Ascending aorta (tissue), 2 donors: ENCODE data around the gene TTPAL. TPM values are rescaled to one million over a fixed set of nuclear protein-coding genes. Genes with fewer than 3 reads are reported as not detected.
A peak's percentile ranks its signal among the peaks of the same experiment; 100 is the strongest.

Experiments
- DNase-seq, 2 donors: peaks; one replicate each; pipeline ENCODE4 v3.0.0-alpha.2; 2019; ENCODE audit warnings: low spot score in 2 of 2
- H3K27ac ChIP-seq, 2 donors: fragments of 200-600 bp; sonication (generic); one replicate each; pipeline ENCODE4 v1.5.1; 2016 to 2017; ENCODE audit warnings: mild to moderate bottlenecking in 1 of 2
- H3K27me3 ChIP-seq: fragments of 200-600 bp; sonication (generic); one replicate; pipeline ENCODE4 v1.5.1; 2017
- H3K36me3 ChIP-seq, 2 donors: fragments of 200-600 bp; sonication (generic); one replicate each; pipeline ENCODE4 v1.5.1; 2016
- H3K4me1 ChIP-seq, 2 donors: fragments of 200-600 bp; sonication (generic); one replicate each; pipeline ENCODE4 v1.5.1; 2016 to 2017; ENCODE audit warnings: mild to moderate bottlenecking in 1 of 2
- H3K4me3 ChIP-seq, 2 donors: fragments of 200-600 bp; sonication (generic); one replicate each; pipeline ENCODE4 v1.5.1; 2016 to 2017; ENCODE audit warnings: mild to moderate bottlenecking in 1 of 2
- H3K9me3 ChIP-seq, 2 donors: fragments of 200-600 bp; sonication (generic); one replicate each; pipeline ENCODE4 v1.5.1; 2016
- intact Hi-C: fragments of 100-400 bp; cut with DNase I; formaldehyde crosslinking; loops from one replicate; pipeline ENCODE4 v1.15.1; 2023
- total RNA-seq: library from RNA; depleted of rRNA; stranded (reverse); fragments of >200 nt; gene quantifications from one replicate; pipeline ENCODE4 v1.1.0, GENCODE V29; 2016
- TF ChIP-seq, protein P1 (sequence below), 3 experiments: fragments of 200-600 bp in 2 of 3; fragments of 450-650 bp in 1 of 3; sonication (generic) in 2 of 3; IDR thresholded peaks; one replicate each; pipeline ENCODE4 v1.5.1; 2016 to 2019; ENCODE audit warnings: antibody characterized with exemption in 3 of 3, mild to moderate bottlenecking in 1 of 3, moderate library complexity in 1 of 3

The TTPAL gene
- total RNA-seq, 1 donor from 2014 or later = 44.9 TPM

DNA sequence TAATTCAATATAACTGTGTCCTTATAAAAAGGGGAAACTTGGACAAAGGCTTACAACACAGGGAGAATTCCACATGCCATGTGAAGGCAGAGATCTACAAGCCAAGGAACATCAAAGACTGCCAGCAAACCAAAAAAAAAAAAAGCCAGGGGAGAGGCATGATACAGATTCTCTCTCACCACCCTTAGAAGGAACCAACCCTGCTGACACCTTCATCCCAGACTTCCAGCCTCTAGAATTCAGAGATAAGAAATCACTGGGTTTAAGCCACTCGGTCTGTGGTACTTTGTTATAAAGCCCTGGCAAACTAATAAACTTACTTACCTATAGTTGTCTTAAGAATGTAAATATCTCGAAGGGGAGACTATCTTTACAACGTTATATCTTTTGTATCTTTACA, 41.8 kb downstream of the TTPAL start:
- H3K36me3 ChIP-seq = peaks cover 10 to 11% of the 10 kb centered on the region in 2 donors
- peaks cover 6 to 39% of the 10 kb centered on the region in 2 donors for H3K4me1 ChIP-seq
- DNase-seq = no peak
- H3K27me3 ChIP-seq = no peaks in the 10 kb centered on the region
- TF ChIP-seq, protein P1, sequence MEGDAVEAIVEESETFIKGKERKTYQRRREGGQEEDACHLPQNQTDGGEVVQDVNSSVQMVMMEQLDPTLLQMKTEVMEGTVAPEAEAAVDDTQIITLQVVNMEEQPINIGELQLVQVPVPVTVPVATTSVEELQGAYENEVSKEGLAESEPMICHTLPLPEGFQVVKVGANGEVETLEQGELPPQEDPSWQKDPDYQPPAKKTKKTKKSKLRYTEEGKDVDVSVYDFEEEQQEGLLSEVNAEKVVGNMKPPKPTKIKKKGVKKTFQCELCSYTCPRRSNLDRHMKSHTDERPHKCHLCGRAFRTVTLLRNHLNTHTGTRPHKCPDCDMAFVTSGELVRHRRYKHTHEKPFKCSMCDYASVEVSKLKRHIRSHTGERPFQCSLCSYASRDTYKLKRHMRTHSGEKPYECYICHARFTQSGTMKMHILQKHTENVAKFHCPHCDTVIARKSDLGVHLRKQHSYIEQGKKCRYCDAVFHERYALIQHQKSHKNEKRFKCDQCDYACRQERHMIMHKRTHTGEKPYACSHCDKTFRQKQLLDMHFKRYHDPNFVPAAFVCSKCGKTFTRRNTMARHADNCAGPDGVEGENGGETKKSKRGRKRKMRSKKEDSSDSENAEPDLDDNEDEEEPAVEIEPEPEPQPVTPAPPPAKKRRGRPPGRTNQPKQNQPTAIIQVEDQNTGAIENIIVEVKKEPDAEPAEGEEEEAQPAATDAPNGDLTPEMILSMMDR (IDR thresholded peaks at IDR 0.05) = no peak
- no peaks in the 10 kb centered on the region for H3K9me3 ChIP-seq
- H3K27ac ChIP-seq = peak overlapping the region in 1 of 2 donors; percentile 94
- H3K4me3 ChIP-seq = no peak overlapping the region
- intact Hi-C loops = no loop called here

DNA sequence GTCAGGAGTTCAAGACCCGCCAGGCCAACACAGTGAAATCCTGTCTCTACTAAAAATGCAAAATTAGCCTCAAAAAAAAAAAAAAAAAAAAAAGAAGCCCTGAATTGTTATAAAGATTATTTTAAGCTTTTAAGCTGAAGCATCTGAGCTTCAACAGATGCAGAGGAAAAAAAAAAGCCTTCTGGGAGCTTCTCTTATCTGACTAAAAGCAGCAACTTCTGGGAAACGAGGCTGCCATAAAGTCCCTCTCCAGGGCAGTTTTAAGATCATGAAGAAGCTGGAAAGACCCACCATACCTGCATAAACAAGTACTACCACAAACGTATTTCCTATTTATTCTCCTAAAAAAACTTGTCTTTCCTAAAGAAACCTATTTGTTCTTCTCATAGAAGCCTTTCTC, 42.6 kb downstream of the TTPAL start:
- Histone ChIP-seq H3K4me3 (no peak overlapping the region), H3K9me3 (no peaks in the 10 kb centered on the region), H3K27me3 (no peaks in the 10 kb centered on the region), H3K4me1 (peaks cover 9 to 42% of the 10 kb centered on the region in 2 donors), H3K27ac (peak overlapping the region in 1 of 2 donors; percentile 94), H3K36me3 (peaks cover 2 to 3% of the 10 kb centered on the region in 2 donors)
- TF ChIP-seq, protein P1 (IDR thresholded peaks at IDR 0.05) = no peak
- intact Hi-C loops = no loop called here
- DNase-seq = no peak

DNA sequence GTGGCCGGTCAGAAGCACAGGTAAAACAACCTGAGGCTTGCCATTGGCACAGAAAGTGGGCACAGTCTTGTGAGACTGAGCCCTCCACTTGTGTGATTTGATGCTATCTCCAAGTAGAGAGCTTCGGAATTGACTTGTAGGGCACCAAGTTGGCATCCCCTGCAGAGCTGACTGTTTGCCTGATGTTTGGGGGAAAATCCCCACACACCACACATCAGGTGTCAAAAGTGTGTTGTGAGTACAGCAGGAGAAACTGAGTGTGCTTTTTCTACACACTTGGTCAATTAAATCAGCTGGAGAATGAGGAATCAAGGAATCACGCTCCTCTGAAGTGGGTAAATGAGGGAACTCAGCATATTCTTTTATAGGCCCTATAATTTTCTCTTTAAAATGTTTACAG, 45.2 kb downstream of the TTPAL start:
- Histone ChIP-seq H3K27me3 (no peaks in the 10 kb centered on the region), H3K9me3 (no peaks in the 10 kb centered on the region), H3K4me1 (peaks cover 9 to 39% of the 10 kb centered on the region in 2 donors), H3K4me3 (peak overlapping the region; percentile 70 to 89), H3K27ac (peak overlapping the region; percentile 94 to 99), H3K36me3 (no peaks in the 10 kb centered on the region)
- TF ChIP-seq, protein P1 (IDR thresholded peaks at IDR 0.05) = no peak
- intact Hi-C loops = loop anchor here (1.0 to 5.0 kb wide), 5 partner anchors 46 to 366 kb away; partner anchors contain the start of genes KCNK15, TTPAL and YWHAB
- DNase-seq = no peak

DNA sequence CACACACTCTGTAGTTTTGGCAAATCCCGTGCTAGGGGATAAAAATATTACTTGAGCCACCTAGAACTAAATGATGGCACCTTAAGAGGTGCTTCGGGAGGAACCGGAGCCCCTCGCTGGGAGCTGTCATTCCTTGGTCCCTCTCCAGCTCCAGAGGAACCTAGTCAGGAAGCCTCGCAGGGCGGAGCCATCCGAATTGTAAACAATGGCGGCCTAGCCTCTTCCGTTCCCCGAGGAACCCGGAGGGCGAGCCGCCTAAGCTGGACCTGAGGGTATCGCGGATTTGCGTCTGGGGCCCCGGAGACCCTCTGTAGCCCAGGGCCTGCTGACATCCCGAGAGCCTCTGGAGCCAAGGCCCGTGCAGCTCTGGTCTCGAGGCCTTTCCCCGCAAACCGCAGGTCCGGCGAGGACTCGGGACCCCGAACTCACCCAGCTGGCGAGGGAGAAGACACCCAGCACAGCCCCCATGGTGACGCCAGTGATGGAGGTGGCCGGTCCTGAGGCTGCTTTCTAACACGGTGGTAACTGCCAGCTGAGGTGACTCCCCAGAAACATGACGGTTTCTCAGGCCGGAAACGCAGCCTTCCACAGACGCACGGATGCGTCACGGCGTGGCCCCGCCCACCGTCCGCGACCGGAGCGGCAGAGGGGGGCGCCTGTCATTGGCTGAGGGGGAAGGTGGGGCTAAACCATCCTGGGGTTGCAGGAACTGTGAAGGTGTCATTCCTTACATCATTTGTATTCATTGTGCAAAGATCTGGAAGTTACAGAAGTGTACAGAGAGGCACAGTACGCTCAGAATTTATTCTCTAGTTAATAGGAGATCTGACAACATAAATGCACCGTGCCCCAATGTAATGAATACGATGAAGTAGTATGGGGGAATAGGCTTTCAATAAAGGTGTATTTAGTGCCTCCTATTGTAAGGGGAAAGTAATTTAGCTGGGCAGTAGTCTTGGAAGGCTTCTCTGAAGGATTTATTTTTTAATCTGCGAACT, 46.1 kb downstream of the TTPAL start, which contains the start of gene SERINC3:
TSS of gene SERINC3 (minus strand) at position 587 of the 998 bp plus-strand sequence. CDS start at position 468, 119 bp downstream.
- TF ChIP-seq, protein P1 (IDR thresholded peaks at IDR 0.05) = peak in 1 of 3 experiments; percentile 23
- H3K4me3 ChIP-seq = peak within 1 kb of the TSS; percentile 70 to 89
- no peaks in the 10 kb centered on the region for H3K9me3 ChIP-seq
- intact Hi-C loops = loop anchor here (1.0 to 5.0 kb wide), 8 partner anchors 10 to 366 kb away; partner anchors contain the start of genes KCNK15, TTPAL and YWHAB
- H3K4me1 ChIP-seq = peaks cover 9 to 35% of the 10 kb centered on the region in 2 donors
- DNase-seq = peak; percentile 91 to 99
- peak within 1 kb of the TSS; percentile 94 to 99 for H3K27ac ChIP-seq
- no peaks in the 10 kb centered on the region for H3K36me3 ChIP-seq
- H3K27me3 ChIP-seq = no peaks in the 10 kb centered on the region

DNA sequence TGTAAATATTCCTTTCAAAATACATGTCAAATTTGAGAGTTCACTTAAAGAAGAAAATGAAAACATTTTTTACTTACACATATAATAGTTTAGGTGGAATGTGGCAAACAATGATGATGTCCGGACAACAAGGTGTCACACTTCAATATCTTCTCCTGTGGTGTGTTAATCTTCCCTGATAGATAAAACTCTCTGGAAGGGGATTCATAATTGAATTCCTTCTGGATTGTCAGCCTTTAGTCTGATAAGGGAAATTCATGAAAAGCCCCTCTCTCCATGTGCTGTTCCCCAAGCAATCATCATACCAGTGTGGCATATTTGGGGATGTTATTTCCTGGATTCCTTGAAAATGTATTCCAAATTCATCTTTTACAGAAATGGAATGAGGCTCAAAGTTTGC, 47.2 kb downstream of the TTPAL start:
- Histone ChIP-seq H3K4me3 (no peak overlapping the region), H3K36me3 (no peaks in the 10 kb centered on the region), H3K9me3 (no peaks in the 10 kb centered on the region), H3K4me1 (peaks cover 9 to 31% of the 10 kb centered on the region in 2 donors), H3K27ac (peak overlapping the region; percentile 94 to 99), H3K27me3 (no peaks in the 10 kb centered on the region)
- DNase-seq = no peak
- TF ChIP-seq, protein P1 (IDR thresholded peaks at IDR 0.05) = no peak
- intact Hi-C loops = loop anchor here (1.0 to 5.0 kb wide), 6 partner anchors 8 to 364 kb away; partner anchors contain the start of genes KCNK15 and YWHAB
